GM21619 (cell line): Measurements from ENCODE around the gene RGS6.

ENCODE experiments used
- ATAC-seq: cut with Tn5 transposase; IDR thresholded peaks from one replicate; pipeline ENCODE4 v1.9.1; 2021; ENCODE audit not compliant: unreplicated experiment

The RGS6 gene

GRCh38 chr14:72563676-72564075, 631.4 kb downstream of the RGS6 start:
- ATAC-seq = no peak

GRCh38 chr14:72565149-72565559, 632.9 kb downstream of the RGS6 start:
- no peak for ATAC-seq

- ATAC-seq = no peak
Observed at GRCh38 chr14:72565917-72566316, 633.7 kb downstream of the RGS6 start.

GRCh38 chr14:72567226-72567625, 635.0 kb downstream of the RGS6 start:
- ATAC-seq = no peak

GRCh38 chr14:72568296-72568992, 636.2 kb downstream of the RGS6 start:
- no peak for ATAC-seq

GRCh38 chr14:72573725-72574417, 641.6 kb downstream of the RGS6 start:
- ATAC-seq = no peak

GRCh38 chr14:72574715-72575114, 642.5 kb downstream of the RGS6 start:
- no peak for ATAC-seq

- ATAC-seq = no peak
Observed at GRCh38 chr14:72576258-72576657, 644.0 kb downstream of the RGS6 start.

- ATAC-seq = no peak
Observed at GRCh38 chr14:72577521-72577920, 645.3 kb downstream of the RGS6 start.

GRCh38 chr14:72578514-72578913, 646.3 kb downstream of the RGS6 start:
- no peak for ATAC-seq

GRCh38 chr14:72582582-72582981, 650.4 kb downstream of the RGS6 start:
- ATAC-seq = no peak

- ATAC-seq = no peak
Observed at GRCh38 chr14:72583316-72584272, 651.4 kb downstream of the RGS6 start.

GRCh38 chr14:72588521-72588920, 656.3 kb downstream of the RGS6 start:
- ATAC-seq = no peak

- ATAC-seq = no peak
Observed at GRCh38 chr14:72589652-72590051, 657.4 kb downstream of the RGS6 start.

- ATAC-seq = no peak
Observed at GRCh38 chr14:72590577-72590976, 658.3 kb downstream of the RGS6 start.

GRCh38 chr14:72591391-72591790, 659.2 kb downstream of the RGS6 start:
- no peak for ATAC-seq

GRCh38 chr14:72594099-72594901, 662.1 kb downstream of the RGS6 start:
- peak; percentile 74 for ATAC-seq

- no peak for ATAC-seq
Observed at GRCh38 chr14:72595152-72595862, 663.1 kb downstream of the RGS6 start.

- no peak for ATAC-seq
Observed at GRCh38 chr14:72597252-72598233, 665.3 kb downstream of the RGS6 start.
